NCI-H2171 (cell line): ENCODE measurements around the gene EFCC1.

Experiments
- DNase-seq: peaks from one replicate; lab custom pipeline; 2025; lab: John Stamatoyannopoulos, UW

The EFCC1 gene

GRCh38 chr3:129014793-129015345 is 13.8 kb downstream of the EFCC1 start:
- DNase-seq = no peak

- DNase-seq = no peak
Observed at GRCh38 chr3:129015388-129016105, 14.4 kb downstream of the EFCC1 start.

DNA sequence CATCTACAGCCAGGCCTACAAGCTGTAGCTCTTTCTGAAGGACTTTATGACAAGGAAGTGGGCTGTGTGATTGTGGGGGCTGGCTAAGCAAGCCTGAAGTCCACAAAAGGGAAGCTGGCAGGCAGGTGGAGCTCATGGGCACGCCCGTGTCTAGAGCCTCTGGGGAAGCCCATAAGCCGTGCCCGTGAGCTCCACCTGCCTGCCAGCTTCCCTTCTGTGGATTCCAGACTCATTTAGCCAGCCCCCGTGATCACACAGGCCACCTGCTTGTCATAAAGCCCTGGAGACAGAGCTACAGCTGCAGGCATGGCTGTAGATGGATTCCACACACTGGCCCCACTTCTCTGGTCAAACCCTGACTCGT is 15.2 kb downstream of the EFCC1 start:
- DNase-seq = peak; percentile 70

- no peak for DNase-seq
Observed at GRCh38 chr3:129016720-129017483, 15.8 kb downstream of the EFCC1 start.

DNA sequence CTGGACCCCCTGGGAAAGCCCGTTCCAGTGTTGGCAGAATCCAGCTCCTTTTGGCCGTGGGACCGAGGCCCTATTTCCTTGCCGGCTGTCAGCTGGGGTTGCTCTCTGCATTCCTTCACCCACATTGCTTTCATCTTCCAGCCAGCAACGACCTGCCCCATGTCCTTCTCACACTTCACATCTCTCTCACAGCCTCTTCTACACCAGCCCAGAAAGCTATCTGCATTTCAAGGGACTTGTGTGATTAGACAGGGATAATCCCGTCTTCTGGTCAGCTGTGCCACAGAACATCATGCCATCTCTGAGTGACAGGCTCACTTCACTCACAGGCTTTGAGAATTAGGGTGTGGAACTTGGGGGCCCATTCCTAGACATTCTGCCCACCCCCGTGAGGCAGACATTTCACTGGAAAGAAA is 16.4 kb downstream of the EFCC1 start:
- DNase-seq = no peak

DNA sequence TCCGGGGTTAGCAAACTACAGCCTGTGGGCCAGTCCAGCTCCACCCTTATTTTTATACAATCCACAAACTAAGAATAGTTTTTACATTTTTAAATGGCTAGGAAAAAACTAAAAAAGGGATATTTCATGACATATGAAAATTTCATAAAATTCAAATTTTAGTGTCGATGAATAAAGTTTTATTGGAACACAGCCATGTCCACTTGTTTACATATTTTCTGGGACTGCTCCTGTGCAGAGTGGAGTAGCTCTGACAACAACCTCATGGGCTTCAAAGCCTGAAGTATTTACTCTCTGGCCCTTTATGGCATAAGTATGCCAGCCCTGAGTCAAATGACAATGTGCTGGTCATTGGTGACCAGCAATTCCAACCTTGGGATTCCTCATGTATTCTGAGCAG is 17.2 kb downstream of the EFCC1 start:
- DNase-seq = no peak

- no peak for DNase-seq
Observed at GRCh38 chr3:129018751-129019150, 17.6 kb downstream of the EFCC1 start.

DNA sequence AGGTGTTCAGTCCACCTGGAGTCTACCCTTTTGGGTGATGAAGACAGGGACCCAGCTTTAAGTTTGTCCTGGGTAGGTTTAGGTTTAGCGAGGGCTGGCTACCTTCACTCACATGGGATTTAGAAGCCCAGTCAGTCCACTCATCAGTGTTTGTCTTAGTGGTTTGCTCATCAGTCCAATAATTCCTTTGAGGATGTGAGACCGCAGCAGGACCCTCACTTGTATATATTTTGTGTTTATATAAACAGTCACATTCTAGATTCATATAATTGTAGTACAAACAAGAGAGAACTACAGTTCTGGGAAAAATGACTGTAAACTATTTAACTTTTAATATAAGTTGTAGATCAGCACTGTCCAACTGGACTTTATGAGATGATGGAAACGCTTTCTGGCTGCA is 18.2 kb downstream of the EFCC1 start:
- DNase-seq = no peak

GRCh38 chr3:129020691-129021090 is 19.6 kb downstream of the EFCC1 start:
- no peak for DNase-seq

GRCh38 chr3:129021140-129021551 is 20.0 kb downstream of the EFCC1 start:
- DNase-seq = no peak

- no peak for DNase-seq
Observed at GRCh38 chr3:129022114-129023007, 21.3 kb downstream of the EFCC1 start.

GRCh38 chr3:129023008-129023358 is 21.9 kb downstream of the EFCC1 start:
- DNase-seq = no peak

GRCh38 chr3:129023909-129024308 is 22.8 kb downstream of the EFCC1 start:
- DNase-seq = no peak

DNA sequence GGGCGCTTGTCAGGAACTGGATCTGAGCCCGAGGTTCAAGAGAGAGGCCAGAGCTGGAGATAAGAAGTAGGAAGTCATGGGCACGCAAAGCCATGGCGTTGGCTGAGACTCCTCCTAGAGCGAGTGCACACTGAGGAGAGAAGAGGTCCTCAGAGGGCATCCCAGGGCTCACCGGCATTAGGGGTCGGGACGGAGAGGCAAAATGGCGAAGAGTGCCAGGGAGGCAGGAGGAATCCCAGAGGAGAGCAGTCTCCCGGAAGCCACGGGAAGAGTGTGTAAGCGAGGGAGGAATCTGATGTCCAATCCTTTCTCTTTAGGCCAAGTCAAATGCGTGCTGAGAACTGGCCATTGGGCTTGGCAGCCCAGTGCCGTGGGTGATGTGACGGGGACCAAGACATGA is 24.0 kb downstream of the EFCC1 start:
- no peak for DNase-seq

- DNase-seq = no peak
Observed at GRCh38 chr3:129025691-129026435, 24.8 kb downstream of the EFCC1 start.

DNA sequence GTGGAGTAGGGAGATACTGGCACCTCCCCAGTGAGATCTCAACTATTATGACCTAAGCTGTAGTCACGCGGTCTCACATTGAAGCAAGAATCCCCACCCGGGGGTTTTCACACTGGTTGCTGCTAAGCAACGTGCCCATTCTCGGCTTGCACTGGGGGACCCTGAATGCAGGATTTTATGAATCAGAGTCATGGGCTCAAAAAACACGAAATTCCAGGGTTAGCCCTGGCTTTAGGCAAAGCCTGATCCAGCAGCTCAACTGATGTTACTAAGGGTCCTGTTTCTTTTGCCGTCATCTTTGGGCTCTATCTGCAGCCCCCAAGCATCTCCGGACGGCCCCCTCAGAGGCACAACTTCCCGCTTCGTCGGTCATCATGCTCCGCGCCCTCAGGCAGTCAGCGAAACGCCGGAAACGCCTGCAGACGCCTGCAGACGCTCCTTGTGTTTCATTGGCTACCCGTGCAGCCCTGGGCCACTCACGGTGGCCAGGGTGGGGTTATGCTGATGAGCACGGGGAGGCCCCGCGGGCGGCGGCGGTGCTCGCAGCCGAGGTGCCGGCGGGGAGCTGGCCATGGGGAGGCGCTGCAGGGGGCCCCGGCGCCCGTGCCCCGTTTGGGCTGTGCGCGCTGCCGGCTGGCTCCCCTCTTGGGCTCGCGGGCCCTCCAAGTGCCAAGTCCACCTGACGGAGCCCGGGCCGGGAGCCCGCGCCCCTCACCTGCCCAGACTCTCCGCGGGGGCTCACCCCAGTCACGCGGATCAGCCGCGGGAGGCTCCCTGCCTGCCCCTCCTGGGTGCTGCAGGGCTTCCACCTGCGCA is 25.8 kb downstream of the EFCC1 start:
- DNase-seq = peak; percentile 89

DNA sequence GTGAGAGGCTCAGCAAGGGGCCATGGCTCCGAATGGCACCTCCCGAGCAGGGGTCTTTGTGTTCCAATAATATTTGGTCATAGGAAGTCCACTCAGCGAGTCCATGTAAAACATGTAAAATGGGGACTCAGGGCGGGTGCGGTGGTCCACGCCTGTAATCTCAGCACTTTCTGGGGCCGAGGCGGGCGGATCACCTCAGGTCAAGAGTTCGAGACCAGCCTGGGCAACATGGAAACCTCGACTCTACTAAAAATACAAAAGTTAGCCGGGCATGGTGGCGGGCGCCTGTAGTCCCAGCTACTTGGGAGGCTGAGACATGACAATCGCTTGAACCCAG is 26.4 kb downstream of the EFCC1 start:
- DNase-seq = no peak

DNA sequence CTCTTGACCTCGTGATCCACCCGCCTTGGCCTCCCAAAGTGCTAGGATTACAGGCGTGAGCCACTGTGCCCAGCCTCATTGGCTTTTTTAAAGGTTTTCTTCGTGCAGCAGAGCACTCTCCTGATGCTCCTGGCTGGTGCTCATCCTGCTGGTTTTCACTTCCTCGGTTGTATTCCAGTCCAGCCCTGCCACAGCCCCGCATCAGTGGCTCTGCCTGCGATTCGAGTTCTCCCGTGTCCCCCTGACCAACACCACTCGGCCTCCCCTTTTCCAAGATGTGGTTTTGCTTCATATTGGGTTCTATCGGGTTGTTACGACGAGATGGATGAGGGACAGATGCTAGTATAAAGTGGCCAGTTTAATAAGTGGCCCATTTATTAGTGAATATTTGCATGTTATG is 27.8 kb downstream of the EFCC1 start:
- DNase-seq = no peak

GRCh38 chr3:129030611-129031010 is 29.5 kb downstream of the EFCC1 start:
- no peak for DNase-seq

GRCh38 chr3:129031476-129032215 is 30.5 kb downstream of the EFCC1 start:
- no peak for DNase-seq
